HepG2 (cell line): ENCODE measurements around the gene GFRA4. TPM values are rescaled to one million over a fixed set of nuclear protein-coding genes. Genes with fewer than 3 reads are reported as not detected.

ENCODE experiments used
- ATAC-seq: fragments of 200-7000 bp; cut with Tn5 transposase; 3 replicates; pipeline ENCODE4 v1.9.1; 2020; ENCODE audit warnings: mild to moderate bottlenecking, moderate library complexity
- BruUV-seq: library from RNA; stranded (reverse); fragments of 400-500 nt; replicated peaks from 2 replicates; lab custom pipeline; 2021; lab: Mats Ljungman, UMichigan
- CTCF ChIA-PET: fragments of 300-600 bp; formaldehyde crosslinking; extraction: SDS; loops from one replicate; lab custom pipeline; 2021; ENCODE audit warnings: low total read pairs, inconsistent platforms, low intra/inter-chr PET ratio; lab: Yijun Ruan, JAX
- POLR2A ChIA-PET: fragments of 350-600 bp; sonication (Branson Sonifier 250); formaldehyde crosslinking; loops from one replicate; lab custom pipeline; 2020; ENCODE audit warnings: antibody characterized with exemption, inconsistent platforms; lab: Yijun Ruan, JAX
- DNase-seq: peaks from one replicate; pipeline ENCODE4 v3.0.0-alpha.2; 2015; ENCODE audit warnings: low spot score
- FAIRE-seq: peaks from 3 replicates; lab custom pipeline; 2011; peaks lifted over from hg19 to GRCh38; lab: Jason Lieb, UNC
- H2AFZ ChIP-seq: one replicate; pipeline ENCODE4 v1.6.1; 2011; ENCODE audit warnings: low read length, inconsistent platforms
- H3K27ac ChIP-seq: fragments of 300-600 bp; 3 replicates; pipeline ENCODE4 v1.8.0; 2011; ENCODE audit warnings: mixed run types, mild to moderate bottlenecking, mixed read lengths, low read length, inconsistent platforms; ENCODE audit not compliant: insufficient read depth; ENCODE audit errors: extremely low read length
- H3K27me3 ChIP-seq, 2 experiments: fragments of 200-600 bp in 1 of 2; 2 replicates in 1 of 2; 3 replicates in 1 of 2; pipeline versions ENCODE4 v1.6.0 to v1.8.0; 2011; ENCODE audit warnings: low read length in 2 of 2, mild to moderate bottlenecking in 2 of 2, moderate library complexity in 2 of 2, inconsistent platforms in 1 of 2; ENCODE audit not compliant: insufficient read depth in 2 of 2, control insufficient read depth in 1 of 2
- H3K36me3 ChIP-seq, 2 experiments: fragments of 200-600 bp in 1 of 2; replicated peaks in 1 of 2; 2 replicates in 1 of 2; 3 replicates in 1 of 2; pipeline versions ENCODE4 v1.5.1 to v1.8.0; 2011; ENCODE audit warnings: low read length in 2 of 2, inconsistent platforms in 1 of 2; ENCODE audit not compliant: insufficient read depth in 2 of 2, control insufficient read depth in 1 of 2
- H3K4me1 ChIP-seq: 2 replicates; pipeline ENCODE4 v1.5.1; 2012; ENCODE audit warnings: low read length, inconsistent platforms; ENCODE audit not compliant: insufficient read depth
- H3K4me2 ChIP-seq: 2 replicates; pipeline ENCODE4 v1.6.0; 2011; ENCODE audit warnings: low read depth, low read length, inconsistent platforms
- H3K4me3 ChIP-seq, 3 experiments: fragments of 200-600 bp in 1 of 3; sonication (generic), shearing (Covaris generic) in 1 of 3; replicated peaks in 1 of 3; 2 replicates each; pipeline ENCODE4 v1.5.1; 2011 to 2016; ENCODE audit warnings: low read length in 3 of 3, inconsistent platforms in 2 of 3, low read depth in 2 of 3, mild to moderate bottlenecking in 2 of 3, control low read depth in 1 of 3, mixed read lengths in 1 of 3; ENCODE audit not compliant: insufficient read depth in 1 of 3
- H3K79me2 ChIP-seq: one replicate; pipeline ENCODE4 v1.6.1; 2011; ENCODE audit warnings: low read length, inconsistent platforms; ENCODE audit not compliant: insufficient read depth
- H3K9ac ChIP-seq: 2 replicates; pipeline ENCODE4 v1.6.0; 2011; ENCODE audit warnings: mild to moderate bottlenecking, low read depth, low read length, inconsistent platforms; ENCODE audit not compliant: insufficient read depth
- H3K9me3 ChIP-seq: 2 replicates; pipeline ENCODE4 v1.5.1; 2012; ENCODE audit warnings: mild to moderate bottlenecking, low read length
- H4K20me1 ChIP-seq: 2 replicates; pipeline ENCODE4 v1.6.0; 2011; ENCODE audit warnings: inconsistent platforms, mild to moderate bottlenecking, low read length, moderate library complexity; ENCODE audit not compliant: insufficient read depth
- MTF2 ChIP-seq: sonication (generic); formaldehyde crosslinking; IDR thresholded peaks from 2 replicates; pipeline ENCODE4 v1.5.0; 2020; ENCODE audit warnings: missing genetic modification reagents, borderline replicate concordance
- ZNF101 ChIP-seq: sonication (generic); formaldehyde crosslinking; IDR thresholded peaks from 2 replicates; pipeline ENCODE4 v1.4.0; 2020; ENCODE audit warnings: mild to moderate bottlenecking, low read depth, missing genetic modification reagents, borderline replicate concordance
- ZNF205 ChIP-seq: IDR thresholded peaks from 2 replicates; pipeline ENCODE4 v1.6.1; 2018; ENCODE audit warnings: missing biosample characterization, missing genetic modification reagents
- ZNF891 ChIP-seq: sonication (generic); formaldehyde crosslinking; IDR thresholded peaks from 2 replicates; pipeline ENCODE4 v1.5.0; 2020; ENCODE audit warnings: mild to moderate bottlenecking, missing genetic modification reagents
- WGBS: methylation state at CpG from one replicate; pipeline ENCODE4 v1.1.6; 2017; ENCODE audit warnings: low lambda C conversion rate; 5-methylcytosine and 5-hydroxymethylcytosine counted together
- in situ Hi-C: cut with HindIII; loops from 2 replicates; pipeline ENCODE4 v1.10.0; 2017; ENCODE audit warnings: low pct_unique_long_range_greater_than_20kb; ENCODE audit not compliant: extremely low pct_ligation_motif_present
- intact Hi-C: fragments of 100-400 bp; cut with micrococcal nuclease; formaldehyde crosslinking; loops from one replicate; pipeline ENCODE4 v1.10.0; 2022; ENCODE audit not compliant: unreplicated experiment
- polyA plus RNA-seq, 8 experiments: library from polyadenylated mRNA; depleted of rRNA in 3 of 8; stranded (reverse) in 7 of 8; unstranded in 1 of 8; fragments of >200 nt; fragmentation: Illumina TruSeq in 4 of 8; extraction: Trizol in 4 of 8; gene quantifications; 2 replicates each; pipeline versions ENCODE4 v1.2.1 to v1.2.3, GENCODE V29; 2011 to 2016; ENCODE audit warnings: low read depth in 4 of 8, missing spikeins in 1 of 8, mixed read lengths in 1 of 8; ENCODE audit not compliant: insufficient read depth in 1 of 8
- total RNA-seq, 5 experiments: library from RNA; depleted of rRNA; stranded (reverse); fragments of >200 nt; fragmentation: Illumina TruSeq; extraction: Trizol; gene quantifications; 2 replicates each; pipeline ENCODE4 v1.2.3, GENCODE V29; 2016; ENCODE audit warnings: low read depth in 1 of 5
- TF ChIP-seq, protein P1 (sequence below), 2 experiments: sonication (generic) in 1 of 2; formaldehyde crosslinking in 1 of 2; IDR thresholded peaks; 2 replicates each; pipeline versions ENCODE4 v1.5.1 to v1.6.1; 2011 to 2020; ENCODE audit warnings: borderline replicate concordance in 1 of 2, low read depth in 1 of 2, low read length in 1 of 2, mild to moderate bottlenecking in 1 of 2, missing genetic modification reagents in 1 of 2, moderate library complexity in 1 of 2

Gene GFRA4
- total and polyA plus RNA-seq, 2 of the 13 experiments (the other 11 are each of a cell fraction or from before 2014, with no cell fraction given) = not detected

GRCh38 chr20:3705970-3706739 lies 43.0 kb upstream of the GFRA4 start (continued):
- TF ChIP-seq MTF2 = 0 out of 2 replicates have a peak, but pooled peaks have one; percentile 73

DNA sequence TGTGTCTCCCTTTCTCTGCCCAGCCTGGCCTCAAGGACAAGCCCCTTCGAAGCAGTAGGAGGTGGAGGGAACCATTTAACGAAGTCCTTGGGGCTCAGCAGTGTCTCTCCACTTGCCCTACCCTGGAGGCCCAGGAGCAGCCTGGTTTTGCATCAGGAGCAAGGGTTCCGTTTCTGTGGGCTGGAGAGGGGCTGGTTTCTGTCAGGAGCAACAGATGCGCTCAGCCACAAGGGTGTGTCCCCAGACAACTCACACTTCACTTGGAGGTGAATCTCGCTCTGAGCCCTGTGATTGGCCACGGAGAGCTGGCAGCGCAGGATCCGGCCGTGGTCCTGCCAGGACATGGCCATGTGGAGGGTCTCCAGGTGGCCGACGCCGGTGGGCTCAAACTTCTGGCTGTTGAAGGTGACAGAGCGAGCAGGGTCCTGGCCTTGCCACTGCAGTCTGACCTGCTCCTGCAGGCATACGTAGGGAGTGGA lies 42.3 kb upstream of the GFRA4 start:
- no peaks in the 10 kb centered on the region for H4K20me1 ChIP-seq
- DNase-seq (no peak), FAIRE-seq (no peak), ATAC-seq (peak; percentile 7; the same call in 1 of the 3 replicates)
- H3K4me1 ChIP-seq = peaks cover 15% of the 10 kb centered on the region
- 45% methylated on average over 11 of the region's 14 CpGs for WGBS
- in situ Hi-C loops (no loop called here), intact Hi-C loops (no loop called here)
- H3K4me3 ChIP-seq = no peak overlapping the region
- POLR2A ChIA-PET = no interaction called here
- H3K9me3 ChIP-seq = no peaks in the 10 kb centered on the region
- H3K79me2 ChIP-seq = no peaks in the 10 kb centered on the region
- H3K9ac ChIP-seq = no peak overlapping the region
- H3K4me2 ChIP-seq = no peak overlapping the region
- no peak overlapping the region for H3K27ac ChIP-seq
- peaks cover 11 to 30% of the 10 kb centered on the region in 2 experiments for H3K27me3 ChIP-seq
- H3K36me3 ChIP-seq = no peaks in the 10 kb centered on the region
- TF ChIP-seq ZNF101 (no peak), ZNF891 (CRISPR knock-in tag) (0 out of 2 replicates have a peak, but pooled peaks have one; percentile 33)
- TF ChIP-seq, all 625 proteins: peak for 1
- no TSS peak for BruUV-seq
- no peak overlapping the region for H2AFZ ChIP-seq
- CTCF ChIA-PET = interaction anchor here (2.3 kb wide), 1 partner anchor 29 kb away, joined by 6 read pairs; no protein-coding TSS in a partner anchor

DNA sequence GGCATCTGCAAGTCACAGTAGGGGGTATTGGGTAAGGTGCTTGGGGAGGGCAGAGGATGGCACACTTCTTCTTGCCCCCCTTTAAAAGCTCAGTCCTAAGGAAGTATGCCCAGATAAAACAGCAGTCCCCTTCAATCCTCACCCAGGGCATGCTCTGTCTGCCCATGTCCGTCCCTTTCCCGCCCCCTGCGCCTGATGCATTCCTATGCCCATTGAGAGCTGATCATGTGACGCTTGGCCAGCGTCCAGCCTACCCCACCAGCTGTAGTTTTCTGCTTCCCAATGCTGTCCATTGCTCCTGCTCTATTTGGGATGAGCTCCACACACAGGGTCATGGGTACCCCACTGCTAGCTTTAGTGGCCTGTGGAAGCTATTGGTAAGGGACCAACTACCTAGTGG lies 40.9 kb upstream of the GFRA4 start:
- ATAC-seq (no peak), FAIRE-seq (no peak), DNase-seq (no peak)
- H3K4me2 ChIP-seq = no peak overlapping the region
- no peaks in the 10 kb centered on the region for H3K79me2 ChIP-seq
- no peak overlapping the region for H2AFZ ChIP-seq
- intact Hi-C loops = no loop called here
- in situ Hi-C loops = no loop called here
- no peak overlapping the region for H3K9ac ChIP-seq
- no peak overlapping the region for H3K4me3 ChIP-seq
- H3K27ac ChIP-seq = no peak overlapping the region
- CTCF ChIA-PET = interaction anchor here (2.3 kb wide), 1 partner anchor 28 kb away, joined by 6 read pairs; no protein-coding TSS in a partner anchor
- no peaks in the 10 kb centered on the region for H3K9me3 ChIP-seq
- H3K27me3 ChIP-seq = peaks cover 14 to 35% of the 10 kb centered on the region in 2 experiments
- POLR2A ChIA-PET = no interaction called here
- WGBS = 5% methylated on average over 5 of the region's 5 CpGs
- H3K36me3 ChIP-seq = no peaks in the 10 kb centered on the region
- H4K20me1 ChIP-seq = no peaks in the 10 kb centered on the region
- TF ChIP-seq, protein P1, sequence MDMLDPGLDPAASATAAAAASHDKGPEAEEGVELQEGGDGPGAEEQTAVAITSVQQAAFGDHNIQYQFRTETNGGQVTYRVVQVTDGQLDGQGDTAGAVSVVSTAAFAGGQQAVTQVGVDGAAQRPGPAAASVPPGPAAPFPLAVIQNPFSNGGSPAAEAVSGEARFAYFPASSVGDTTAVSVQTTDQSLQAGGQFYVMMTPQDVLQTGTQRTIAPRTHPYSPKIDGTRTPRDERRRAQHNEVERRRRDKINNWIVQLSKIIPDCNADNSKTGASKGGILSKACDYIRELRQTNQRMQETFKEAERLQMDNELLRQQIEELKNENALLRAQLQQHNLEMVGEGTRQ (IDR thresholded peaks at IDR 0.05; ENCODE audit: low read depth, low read length) = 0 out of 2 replicates have a peak, but pooled peaks have one; percentile 6
- TF ChIP-seq, protein P1 (CRISPR knock-in tag; IDR thresholded peaks at IDR 0.05; ENCODE audit: borderline replicate concordance) = no peak
- no peak for TF ChIP-seq ZNF205 (CRISPR knock-in tag)
- BruUV-seq = no TSS peak
- H3K4me1 ChIP-seq = peaks cover 15% of the 10 kb centered on the region
